Suprapubic skin (tissue), 4 donors: ENCODE results near the gene TAF10. TPM values are rescaled to one million over a fixed set of nuclear protein-coding genes. Genes with fewer than 3 reads are reported as not detected.

Experiments
- DNase-seq, 2 donors: peaks; one replicate each; pipeline ENCODE4 v3.0.0-alpha.2; 2019; ENCODE audit warnings: low spot score in 2 of 2
- H3K27ac ChIP-seq: fragments of 200-600 bp; sonication (generic); one replicate; pipeline ENCODE4 v1.5.1; 2019
- H3K27me3 ChIP-seq: fragments of 200-600 bp; sonication (generic); one replicate; pipeline ENCODE4 v1.5.1; 2019
- H3K36me3 ChIP-seq: fragments of 200-600 bp; sonication (generic); one replicate; pipeline ENCODE4 v1.5.1; 2019
- H3K4me1 ChIP-seq: fragments of 200-600 bp; sonication (generic); one replicate; pipeline ENCODE4 v1.5.1; 2019
- H3K4me3 ChIP-seq: fragments of 200-600 bp; sonication (generic); one replicate; pipeline ENCODE4 v1.5.1; 2019; ENCODE audit warnings: mild to moderate bottlenecking
- H3K9me3 ChIP-seq: fragments of 200-600 bp; sonication (generic); one replicate; pipeline ENCODE4 v1.5.1; 2019
- CTCF ChIP-seq, 2 donors: fragments of 200-600 bp in 1 of 2; fragments of 450-650 bp in 1 of 2; sonication (generic) in 1 of 2; IDR thresholded peaks; one replicate each; pipeline ENCODE4 v1.5.1; 2016 to 2019; ENCODE audit warnings: antibody characterized with exemption in 2 of 2, mild to moderate bottlenecking in 1 of 2, moderate library complexity in 1 of 2
- EP300 ChIP-seq: sonication (generic); formaldehyde crosslinking; IDR thresholded peaks from one replicate; pipeline ENCODE4 v1.6.1; 2017; ENCODE audit warnings: antibody characterized with exemption
- POLR2A ChIP-seq, 2 donors: fragments of 450-650 bp; IDR thresholded peaks; one replicate each; pipeline ENCODE4 v1.6.1; 2017; ENCODE audit warnings: antibody characterized with exemption in 2 of 2, mild to moderate bottlenecking in 2 of 2, moderate library complexity in 2 of 2
- POLR2AphosphoS5 ChIP-seq, 3 donors: sonication (generic); formaldehyde crosslinking; IDR thresholded peaks; one replicate each; pipeline ENCODE4 v1.6.1; 2017; ENCODE audit warnings: antibody characterized with exemption in 3 of 3
- WGBS: methylation state at CpG from one replicate; pipeline ENCODE4 v1.1.5; 2018; 5-methylcytosine and 5-hydroxymethylcytosine counted together
- total RNA-seq, 4 donors: library from RNA; depleted of rRNA; stranded (reverse); fragments of >200 nt; gene quantifications; one replicate each; pipeline ENCODE4 v1.1.0, GENCODE V29; 2016

The TAF10 gene
- total RNA-seq, 4 donors from 2014 or later: 24.1 to 54.5 (median 40.1) TPM

DNA sequence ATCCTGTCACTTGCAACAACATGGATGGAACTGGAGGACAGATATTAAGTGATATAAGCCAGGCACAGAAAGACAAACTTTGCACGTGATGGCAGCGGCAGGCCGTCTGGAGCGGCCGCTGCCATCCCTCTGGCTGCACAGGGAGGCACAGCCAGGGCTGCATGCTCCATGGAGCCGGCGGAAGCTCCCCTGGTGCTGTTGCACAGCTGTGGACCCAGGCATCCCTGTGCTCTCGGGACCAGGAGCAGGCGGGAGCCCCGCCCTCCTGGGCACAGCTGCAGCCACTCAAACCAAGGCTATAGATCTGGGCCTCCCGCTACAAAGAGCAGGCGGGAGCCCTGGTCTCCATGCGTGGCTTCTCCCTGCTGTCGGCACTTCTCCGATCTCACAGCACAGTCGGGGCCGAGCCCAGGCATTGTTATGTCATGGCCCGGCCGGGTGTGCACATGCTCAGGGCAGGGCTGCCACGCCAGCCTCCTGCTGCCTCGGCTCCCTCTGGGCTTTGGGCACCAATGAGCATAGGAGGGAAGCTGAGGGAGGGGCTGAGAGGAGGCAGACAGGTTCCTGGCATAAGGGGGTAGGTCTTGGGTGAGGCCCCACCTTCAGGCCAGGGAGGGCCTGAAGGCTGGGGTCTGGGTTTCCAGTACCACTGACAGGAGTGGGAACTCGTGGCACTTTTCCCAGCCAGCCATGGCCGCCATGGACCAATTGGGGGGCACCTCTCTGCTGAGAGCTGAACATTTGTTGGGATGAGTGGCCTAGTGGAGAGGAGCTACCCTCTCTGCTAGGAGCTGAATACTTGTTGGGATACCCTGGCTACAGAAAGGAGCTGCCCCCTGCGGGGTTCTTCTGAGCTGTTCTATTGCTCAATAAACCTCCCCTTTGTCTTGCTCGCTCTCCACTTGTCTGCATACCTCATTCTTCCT is 25.3 kb downstream of the TAF10 start:
- no peaks in the 10 kb centered on the region for H3K36me3 ChIP-seq
- H3K4me3 ChIP-seq: no peak overlapping the region
- H3K4me1 ChIP-seq: peaks cover 8% of the 10 kb centered on the region
- no peak for TF ChIP-seq POLR2A (IDR thresholded peaks at IDR 0.05)
- no peak for TF ChIP-seq EP300
- TF ChIP-seq CTCF (IDR thresholded peaks at IDR 0.05): no peak
- TF ChIP-seq POLR2AphosphoS5 (IDR thresholded peaks at IDR 0.05): no peak
- peaks cover 10% of the 10 kb centered on the region for H3K9me3 ChIP-seq
- DNase-seq: no peak
- H3K27me3 ChIP-seq: no peaks in the 10 kb centered on the region
- 50% methylated on average over 13 of the region's 25 CpGs for WGBS
- H3K27ac ChIP-seq: no peak overlapping the region

DNA sequence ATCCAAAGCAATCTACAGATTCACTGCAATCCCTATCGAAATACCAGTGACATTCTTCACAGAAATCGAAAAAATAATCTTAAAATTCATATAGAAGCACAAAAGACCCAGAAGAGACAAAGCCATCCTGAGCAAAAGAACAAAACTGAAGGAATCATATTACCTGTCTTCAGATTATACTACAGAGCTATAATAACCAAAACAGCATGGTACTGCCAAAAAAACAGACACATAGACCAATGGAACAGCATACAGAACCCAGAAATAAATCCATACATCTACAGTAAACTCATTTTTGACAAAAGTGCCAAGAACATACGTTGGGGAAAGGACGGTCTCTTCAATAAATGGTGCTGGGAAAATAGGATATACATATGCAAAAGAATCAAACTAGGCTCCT is 27.5 kb downstream of the TAF10 start:
- Histone ChIP-seq H3K27me3 (no peaks in the 10 kb centered on the region), H3K36me3 (no peaks in the 10 kb centered on the region), H3K9me3 (peaks cover 10% of the 10 kb centered on the region), H3K27ac (no peak overlapping the region), H3K4me1 (peaks cover 8% of the 10 kb centered on the region), H3K4me3 (no peak overlapping the region)
- no peak for TF ChIP-seq CTCF (IDR thresholded peaks at IDR 0.05)
- no peak for TF ChIP-seq EP300
- TF ChIP-seq POLR2AphosphoS5 (IDR thresholded peaks at IDR 0.05): no peak
- TF ChIP-seq POLR2A (IDR thresholded peaks at IDR 0.05): no peak
- WGBS: 92% methylated on average over 4 of the region's 4 CpGs
- no peak for DNase-seq

DNA sequence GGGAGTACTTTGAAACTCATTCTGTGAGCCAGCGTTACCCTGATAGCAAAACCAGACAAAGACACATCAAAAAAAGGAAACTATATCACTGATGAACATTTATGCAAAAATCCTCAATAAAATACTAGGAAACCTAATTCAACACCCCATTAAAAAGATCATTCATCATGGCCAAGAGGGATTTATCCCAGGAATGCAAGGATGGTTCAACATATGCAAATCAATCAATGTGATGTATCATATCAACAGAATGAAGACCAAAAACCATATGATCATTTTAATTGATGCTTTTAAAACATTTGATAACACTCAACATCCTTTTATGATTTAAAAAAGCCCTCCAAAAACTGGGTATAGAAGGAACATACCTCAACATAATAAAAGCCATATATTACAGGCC is 28.4 kb downstream of the TAF10 start:
- peaks cover 8% of the 10 kb centered on the region for H3K4me1 ChIP-seq
- TF ChIP-seq CTCF (IDR thresholded peaks at IDR 0.05) (no peak), POLR2AphosphoS5 (IDR thresholded peaks at IDR 0.05) (no peak), EP300 (no peak), POLR2A (IDR thresholded peaks at IDR 0.05) (no peak)
- DNase-seq: no peak
- no peak overlapping the region for H3K4me3 ChIP-seq
- H3K27me3 ChIP-seq: no peaks in the 10 kb centered on the region
- 83% methylated on average over 1 of the region's 1 CpG for WGBS
- H3K9me3 ChIP-seq: peaks cover 10% of the 10 kb centered on the region
- no peaks in the 10 kb centered on the region for H3K36me3 ChIP-seq
- no peak overlapping the region for H3K27ac ChIP-seq

GRCh38 chr11:6579681-6580080 is 32.3 kb downstream of the TAF10 start:
- Histone ChIP-seq H3K27me3 (no peaks in the 10 kb centered on the region), H3K4me3 (no peak overlapping the region), H3K36me3 (no peaks in the 10 kb centered on the region), H3K27ac (no peak overlapping the region), H3K9me3 (peaks cover 10% of the 10 kb centered on the region), H3K4me1 (peaks cover 11% of the 10 kb centered on the region)
- WGBS: 100% methylated on average over 2 of the region's 2 CpGs
- TF ChIP-seq POLR2AphosphoS5 (IDR thresholded peaks at IDR 0.05): no peak
- TF ChIP-seq EP300: no peak
- TF ChIP-seq POLR2A (IDR thresholded peaks at IDR 0.05): no peak
- no peak for TF ChIP-seq CTCF (IDR thresholded peaks at IDR 0.05)
- DNase-seq: no peak

DNA sequence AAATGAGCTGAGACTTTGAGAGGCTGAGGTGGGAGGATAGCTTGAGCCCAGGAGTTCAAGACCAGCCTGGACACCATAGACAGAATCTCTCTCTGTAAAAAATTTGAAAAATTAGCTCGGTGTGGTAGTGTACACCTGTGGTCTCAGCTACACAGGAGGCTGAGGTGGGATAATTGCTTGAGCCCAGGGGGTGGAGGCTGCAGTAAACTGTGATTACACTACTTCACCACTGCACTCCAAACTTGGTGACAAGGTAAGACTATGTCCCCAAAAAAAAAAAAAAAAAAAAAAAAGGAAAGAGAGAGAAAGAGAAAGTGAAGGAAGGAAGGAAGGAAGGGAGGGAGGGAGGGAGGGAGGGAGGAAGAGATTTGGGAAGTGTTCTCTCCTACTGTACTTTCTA is 33.9 kb downstream of the TAF10 start:
- H3K36me3 ChIP-seq: no peaks in the 10 kb centered on the region
- no peak for TF ChIP-seq POLR2A (IDR thresholded peaks at IDR 0.05)
- TF ChIP-seq POLR2AphosphoS5 (IDR thresholded peaks at IDR 0.05): no peak
- TF ChIP-seq EP300: no peak
- no peak for TF ChIP-seq CTCF (IDR thresholded peaks at IDR 0.05)

More for the DNA sequence above, 33.9 kb downstream of the TAF10 start:
- H3K27ac ChIP-seq: no peak overlapping the region
- peaks cover 11% of the 10 kb centered on the region for H3K4me1 ChIP-seq
- H3K9me3 ChIP-seq: peaks cover 4% of the 10 kb centered on the region
- no peak for DNase-seq
- 96% methylated on average over 1 of the region's 1 CpG for WGBS
- H3K4me3 ChIP-seq: no peak overlapping the region
- no peaks in the 10 kb centered on the region for H3K27me3 ChIP-seq
